Upper lobe of right lung (tissue), 1 donor: ENCODE measurements around the gene GAB3. TPM values are rescaled to one million over a fixed set of nuclear protein-coding genes. Genes with fewer than 3 reads are reported as not detected.

Experiments
- ATAC-seq: fragments of 200-7000 bp; cut with Tn5 transposase; one replicate; pipeline ENCODE4 v1.9.1; 2020; ENCODE audit warnings: mild to moderate bottlenecking, moderate library complexity
- DNase-seq: peaks from one replicate; pipeline ENCODE4 v3.0.0-alpha.2; 2020
- H3K27ac ChIP-seq: fragments of 200-600 bp; one replicate; pipeline ENCODE4 v1.8.0; 2022
- H3K27me3 ChIP-seq: fragments of 200-600 bp; one replicate; pipeline ENCODE4 v1.8.0; 2022; ENCODE audit warnings: mild to moderate bottlenecking
- H3K36me3 ChIP-seq: fragments of 200-600 bp; one replicate; pipeline ENCODE4 v1.8.0; 2022
- H3K4me1 ChIP-seq: fragments of 200-600 bp; one replicate; pipeline ENCODE4 v1.8.0; 2022
- H3K4me3 ChIP-seq: fragments of 200-600 bp; one replicate; pipeline ENCODE4 v1.8.0; 2022; ENCODE audit warnings: mild to moderate bottlenecking
- H3K9me3 ChIP-seq: fragments of 200-600 bp; one replicate; pipeline ENCODE4 v1.8.0; 2022
- intact Hi-C: fragments of 100-400 bp; cut with DNase I; formaldehyde crosslinking; loops from one replicate; pipeline ENCODE4 v1.11.0; 2022
- total RNA-seq: library from RNA; stranded (reverse); fragmentation: NEBNext Ultra II Directional; extraction: Animal tissue kit (Norgen Biotek cat#: 25700); gene quantifications from one replicate; pipeline ENCODE4 v1.2.1, GENCODE V29; 2021
- TF ChIP-seq, protein P1 (sequence below): fragments of 200-600 bp; IDR thresholded peaks from one replicate; pipeline ENCODE4 v1.8.0; 2022; ENCODE audit warnings: antibody characterized with exemption
- donor health status: DM: no; HTN: yes; CAD: no; lungs with severe emphysema.

GAB3 gene
- total RNA-seq, 1 donor from 2014 or later: 12.9 TPM

GRCh38 chrX:154749856-154750255 is 1.0 kb downstream of the GAB3 start:
- H3K27ac ChIP-seq: peak overlapping the region; percentile 87
- DNase-seq: no peak
- ATAC-seq: no peak
- intact Hi-C loops: no loop called here
- TF ChIP-seq, protein P1, sequence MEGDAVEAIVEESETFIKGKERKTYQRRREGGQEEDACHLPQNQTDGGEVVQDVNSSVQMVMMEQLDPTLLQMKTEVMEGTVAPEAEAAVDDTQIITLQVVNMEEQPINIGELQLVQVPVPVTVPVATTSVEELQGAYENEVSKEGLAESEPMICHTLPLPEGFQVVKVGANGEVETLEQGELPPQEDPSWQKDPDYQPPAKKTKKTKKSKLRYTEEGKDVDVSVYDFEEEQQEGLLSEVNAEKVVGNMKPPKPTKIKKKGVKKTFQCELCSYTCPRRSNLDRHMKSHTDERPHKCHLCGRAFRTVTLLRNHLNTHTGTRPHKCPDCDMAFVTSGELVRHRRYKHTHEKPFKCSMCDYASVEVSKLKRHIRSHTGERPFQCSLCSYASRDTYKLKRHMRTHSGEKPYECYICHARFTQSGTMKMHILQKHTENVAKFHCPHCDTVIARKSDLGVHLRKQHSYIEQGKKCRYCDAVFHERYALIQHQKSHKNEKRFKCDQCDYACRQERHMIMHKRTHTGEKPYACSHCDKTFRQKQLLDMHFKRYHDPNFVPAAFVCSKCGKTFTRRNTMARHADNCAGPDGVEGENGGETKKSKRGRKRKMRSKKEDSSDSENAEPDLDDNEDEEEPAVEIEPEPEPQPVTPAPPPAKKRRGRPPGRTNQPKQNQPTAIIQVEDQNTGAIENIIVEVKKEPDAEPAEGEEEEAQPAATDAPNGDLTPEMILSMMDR: no peak
- peaks cover 7% of the 10 kb centered on the region for H3K4me1 ChIP-seq
- H3K36me3 ChIP-seq: no peaks in the 10 kb centered on the region
- peak overlapping the region; percentile 55 for H3K4me3 ChIP-seq
- no peaks in the 10 kb centered on the region for H3K27me3 ChIP-seq
- H3K9me3 ChIP-seq: no peaks in the 10 kb centered on the region

DNA sequence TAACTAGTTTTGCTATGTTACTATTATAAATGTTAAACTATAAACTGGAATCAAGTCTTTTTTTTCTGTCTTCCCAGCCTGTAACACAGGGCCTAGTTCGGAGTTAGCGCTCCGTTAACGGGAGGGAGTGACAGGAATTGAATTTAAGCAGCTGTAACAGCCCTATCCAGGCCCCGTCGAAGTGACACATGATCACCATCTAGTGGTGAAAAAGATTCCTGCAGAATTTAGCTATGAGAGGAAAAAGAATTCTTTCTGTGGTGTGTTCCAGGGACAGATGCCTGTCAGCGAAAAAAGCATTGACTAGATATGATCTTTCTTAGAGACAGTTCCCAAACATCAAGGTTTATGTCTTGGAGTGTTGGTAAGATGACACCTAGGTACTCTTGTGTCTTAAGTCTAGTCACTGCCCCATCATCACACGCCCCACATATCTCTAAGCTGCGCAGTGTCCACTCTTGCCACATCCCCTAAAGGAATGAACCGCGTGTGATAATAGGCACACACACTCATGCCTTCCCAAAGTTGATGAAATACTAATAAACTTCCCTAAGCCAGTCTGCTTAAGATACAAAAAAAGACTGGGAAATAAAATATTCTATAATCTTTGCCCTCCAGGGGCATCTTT is 2.1 kb downstream of the GAB3 start:
- DNase-seq (no peak), ATAC-seq (peak; percentile 81)
- TF ChIP-seq, protein P1: peak; percentile 74
- Histone ChIP-seq H3K27ac (no peak overlapping the region), H3K36me3 (no peaks in the 10 kb centered on the region), H3K4me3 (peak overlapping the region; percentile 5), H3K9me3 (no peaks in the 10 kb centered on the region), H3K27me3 (no peaks in the 10 kb centered on the region), H3K4me1 (peaks cover 7% of the 10 kb centered on the region)
- intact Hi-C loops: no loop called here

GRCh38 chrX:154742613-154743012 is 8.3 kb downstream of the GAB3 start:
- no peak overlapping the region for H3K4me3 ChIP-seq
- ATAC-seq (no peak), DNase-seq (no peak)
- TF ChIP-seq, protein P1: no peak
- no peaks in the 10 kb centered on the region for H3K27me3 ChIP-seq
- peaks cover 4% of the 10 kb centered on the region for H3K4me1 ChIP-seq
- H3K27ac ChIP-seq: no peak overlapping the region
- H3K9me3 ChIP-seq: no peaks in the 10 kb centered on the region
- no peaks in the 10 kb centered on the region for H3K36me3 ChIP-seq
- intact Hi-C loops: no loop called here

GRCh38 chrX:154739952-154740465 is 10.9 kb downstream of the GAB3 start:
- intact Hi-C loops: no loop called here

GRCh38 chrX:154738011-154738738 is 12.7 kb downstream of the GAB3 start:
- TF ChIP-seq, protein P1: no peak
- no peak overlapping the region for H3K4me3 ChIP-seq
- H3K27ac ChIP-seq: peak overlapping the region; percentile 82
- ATAC-seq (peak; percentile 41), DNase-seq (no peak)
- no peaks in the 10 kb centered on the region for H3K36me3 ChIP-seq
- no peaks in the 10 kb centered on the region for H3K9me3 ChIP-seq
- intact Hi-C loops: no loop called here
- no peaks in the 10 kb centered on the region for H3K27me3 ChIP-seq
- H3K4me1 ChIP-seq: peaks cover 44% of the 10 kb centered on the region

More at GRCh38 chrX:154739952-154740465, 10.9 kb downstream of the GAB3 start:
- ATAC-seq: no peak
- Histone ChIP-seq H3K9me3 (no peaks in the 10 kb centered on the region), H3K27ac (no peak overlapping the region), H3K36me3 (no peaks in the 10 kb centered on the region), H3K4me3 (no peak overlapping the region), H3K27me3 (no peaks in the 10 kb centered on the region), H3K4me1 (peaks cover 26% of the 10 kb centered on the region)
- DNase-seq: no peak
- TF ChIP-seq, protein P1: no peak
